GM19324 (cell line): ENCODE measurements around the gene PTH2R.
A peak's percentile ranks its signal among the peaks of the same experiment; 100 is the strongest.
"Not testable (repeated sequence)": the region's sequence is repeated elsewhere in the genome, so short reads cannot be mapped to it uniquely, and the experiment has no call there.

Experiments used
- ATAC-seq: cut with Tn5 transposase; IDR thresholded peaks from one replicate; pipeline ENCODE4 v1.9.1; 2021; ENCODE audit warnings: mild to moderate bottlenecking, moderate library complexity; ENCODE audit not compliant: unreplicated experiment, low FRiP score

Gene PTH2R

DNA sequence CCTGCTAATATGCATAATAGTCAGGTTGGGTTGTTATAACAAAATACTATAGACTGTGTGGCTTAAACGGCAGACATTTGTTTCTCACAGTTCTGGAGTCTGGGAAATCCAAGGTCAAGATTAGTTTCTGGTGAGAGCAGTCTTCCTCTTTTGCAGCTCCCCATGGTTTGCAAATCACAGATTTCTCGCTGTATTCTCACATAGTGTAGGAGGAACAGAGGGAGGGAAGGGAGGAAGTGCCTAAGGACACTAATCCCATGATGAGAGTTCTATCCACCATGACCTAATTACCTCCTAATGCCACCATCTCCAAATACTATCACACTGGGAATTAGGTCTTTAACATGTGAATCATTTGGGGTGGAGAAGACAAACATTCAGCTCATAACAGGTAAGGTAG lies 20.1 kb upstream of the PTH2R start:
- ATAC-seq, result no peak

DNA sequence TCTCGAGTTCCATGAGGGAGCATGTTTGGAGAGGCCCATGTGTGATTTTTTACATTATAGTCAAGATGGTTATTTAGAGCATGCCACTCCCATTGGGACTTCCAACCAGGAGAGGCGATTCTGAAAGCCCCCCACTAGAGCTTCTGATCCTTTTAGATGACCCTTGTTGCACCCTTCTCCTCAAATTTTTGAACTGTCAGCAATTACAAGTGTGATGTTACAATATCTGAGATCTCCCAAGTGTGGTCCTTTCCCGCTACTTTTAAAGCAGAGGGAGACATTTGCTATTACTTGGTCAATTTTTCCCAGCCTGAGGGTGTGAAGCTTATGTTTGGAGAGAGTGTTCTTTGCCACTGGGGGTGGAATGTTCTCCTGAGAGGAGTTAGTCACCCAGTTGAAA lies 16.7 kb upstream of the PTH2R start:
- ATAC-seq, result no peak

DNA sequence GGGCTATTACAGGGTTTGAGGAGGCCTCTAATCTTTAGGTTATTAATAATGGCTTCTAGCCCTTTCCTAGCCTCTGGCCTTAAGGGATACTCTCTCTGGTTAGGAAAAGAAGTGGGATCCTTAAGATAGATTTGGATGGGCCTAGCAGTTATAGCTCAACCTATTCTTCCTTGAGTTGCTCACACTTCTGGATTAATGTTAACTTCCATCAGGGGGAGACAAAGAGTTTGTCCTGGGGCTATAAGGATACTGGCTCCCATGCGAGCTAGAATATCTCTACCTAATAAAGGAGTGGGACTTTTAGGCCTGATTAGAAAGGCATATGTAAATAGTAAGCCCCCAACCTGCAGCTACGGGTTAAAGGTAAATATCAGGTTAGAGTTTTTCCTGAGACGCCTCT lies 14.3 kb upstream of the PTH2R start:
- no peak for ATAC-seq

DNA sequence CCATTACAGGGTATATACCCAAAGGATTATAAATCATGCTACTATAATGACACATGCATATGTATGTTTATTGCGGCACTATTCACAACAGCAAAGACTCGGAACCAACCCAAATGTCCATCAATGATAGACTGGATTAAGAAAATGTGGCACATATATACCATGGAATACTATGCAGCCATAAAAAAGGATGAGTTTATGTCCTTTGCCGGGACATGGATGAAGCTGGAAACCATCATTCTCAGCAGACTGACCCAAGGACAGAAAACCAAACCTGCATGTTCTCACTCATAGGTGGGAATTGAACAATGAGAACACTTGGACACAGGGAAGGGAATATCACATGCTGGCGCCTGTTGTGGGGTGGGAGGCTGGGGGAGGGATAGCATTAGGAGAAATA lies 9.8 kb upstream of the PTH2R start:
- ATAC-seq, result not testable (repeated sequence)

DNA sequence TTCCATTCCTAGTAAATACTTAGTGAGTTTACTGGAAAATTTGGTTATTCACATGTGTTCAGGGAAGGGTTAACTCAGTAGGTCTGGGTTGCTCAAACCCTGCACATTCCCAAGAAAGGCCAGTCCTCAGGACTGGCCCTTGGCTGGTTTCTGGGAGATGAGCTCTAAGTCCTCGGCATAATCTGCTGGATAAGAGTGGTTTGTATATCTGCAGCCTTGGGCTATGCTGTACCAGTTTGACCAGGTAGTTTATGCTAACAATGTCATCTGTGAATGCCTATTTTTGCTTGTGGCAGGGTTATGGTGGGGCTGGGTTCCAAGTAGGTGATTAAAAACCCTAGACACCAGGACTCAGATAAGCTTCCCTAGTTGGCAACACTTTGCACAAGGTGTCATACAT lies 7.4 kb upstream of the PTH2R start:
- ATAC-seq, result no peak

DNA sequence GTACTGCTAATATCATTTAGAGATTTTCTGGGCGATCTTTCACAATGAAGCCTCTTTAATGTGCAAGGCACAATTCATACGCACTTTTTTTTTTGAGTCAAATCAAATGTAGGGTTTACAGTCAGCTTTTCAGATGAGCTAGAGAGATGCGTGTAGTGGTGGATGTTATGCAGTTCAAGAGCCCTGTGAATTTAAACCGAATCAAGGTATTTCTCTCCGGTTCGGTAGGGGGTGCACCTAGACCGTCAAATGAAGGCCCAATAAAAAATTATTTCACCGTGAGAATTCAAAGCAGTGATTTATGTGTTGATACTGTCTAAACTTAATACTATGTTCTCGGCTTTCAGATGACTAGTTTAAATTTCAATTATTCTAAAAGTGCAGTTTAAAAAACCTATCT lies 1.1 kb downstream of the PTH2R start:
- ATAC-seq, result no peak

DNA sequence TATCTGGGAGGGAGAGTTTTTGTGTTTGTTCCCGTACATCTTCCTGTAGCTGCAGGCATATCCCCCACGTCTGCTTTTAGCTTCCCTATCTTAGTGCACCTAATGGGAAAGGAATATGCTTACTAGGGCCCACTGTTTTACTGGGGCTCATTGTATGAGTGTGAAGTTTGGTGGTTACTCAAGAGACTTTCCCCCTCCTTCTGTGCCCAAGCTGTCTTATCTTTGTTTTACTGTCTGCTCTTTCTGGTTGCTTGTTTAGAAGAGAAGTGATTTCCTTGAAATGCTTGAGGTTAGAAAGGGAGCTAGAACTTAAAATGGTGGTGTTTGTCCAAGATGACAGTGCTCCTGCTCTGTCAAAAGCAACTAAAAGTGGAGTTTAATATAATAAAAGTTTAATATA lies 7.3 kb downstream of the PTH2R start:
- ATAC-seq, result no peak

DNA sequence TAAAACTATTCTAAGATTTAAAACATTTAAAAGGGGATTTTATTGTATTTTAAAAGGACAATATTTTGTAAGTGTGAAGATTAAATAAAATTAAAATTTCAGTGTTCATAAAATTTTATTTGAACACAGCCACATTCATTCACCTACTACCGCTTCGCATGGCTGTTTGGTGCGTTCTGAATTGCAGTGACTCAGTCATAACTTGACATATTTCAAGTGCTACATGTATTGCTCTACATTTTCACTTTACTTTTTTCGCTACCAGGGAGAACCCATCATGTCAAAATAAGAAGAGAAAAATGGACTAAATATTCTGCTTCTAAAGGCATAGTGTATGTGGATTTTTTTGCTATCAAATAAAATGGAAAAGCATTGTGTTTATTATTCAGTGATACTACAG lies 8.7 kb downstream of the PTH2R start:
- no peak for ATAC-seq

DNA sequence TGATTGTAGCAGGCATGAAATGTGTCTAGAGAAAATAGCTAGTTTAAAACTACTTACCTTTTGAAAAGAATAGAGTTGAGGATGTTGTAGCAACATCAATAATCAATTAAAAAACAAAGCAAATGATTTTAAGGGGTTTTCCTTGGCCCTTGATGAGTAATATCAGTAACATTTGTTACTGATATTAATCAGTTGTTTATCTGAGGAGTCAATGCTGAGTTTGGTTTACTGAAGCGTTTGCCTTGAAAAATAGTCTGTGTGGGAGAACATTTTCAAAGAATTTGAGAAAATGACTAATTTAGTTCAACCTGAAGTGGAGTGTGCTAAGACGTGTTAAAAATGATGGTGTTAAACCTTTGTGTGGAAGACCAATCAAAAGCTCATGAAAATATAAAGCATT lies 9.3 kb downstream of the PTH2R start:
- no peak for ATAC-seq

DNA sequence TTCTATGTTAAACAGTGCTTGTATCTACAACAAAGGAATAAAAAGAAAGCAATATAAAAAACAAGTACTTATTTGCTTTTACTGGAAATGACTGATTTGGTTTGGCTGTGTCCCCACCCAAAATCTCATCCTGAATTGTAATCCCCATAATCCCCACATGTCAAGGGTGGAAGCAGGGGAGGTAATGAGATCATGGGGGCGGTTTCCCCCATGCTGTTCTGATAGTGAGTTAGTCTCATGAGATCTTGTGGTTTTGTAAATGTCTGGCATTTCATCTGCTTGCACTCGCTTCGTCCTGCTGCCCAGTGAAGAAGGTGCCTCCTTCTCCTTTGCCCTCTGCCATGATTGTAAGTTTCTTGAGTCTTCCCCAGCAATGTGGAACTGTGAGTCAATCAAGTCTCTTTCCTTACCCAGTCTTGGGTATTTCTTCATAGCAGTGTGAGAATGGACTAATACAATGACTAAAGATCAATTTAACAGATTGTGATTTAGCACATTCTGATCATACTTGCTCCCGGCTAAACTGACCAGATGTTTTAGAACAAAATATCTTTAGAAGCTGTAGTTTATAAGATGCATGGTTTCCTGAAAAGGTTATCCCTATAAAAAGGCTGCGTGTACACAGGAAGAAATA lies 19.9 kb downstream of the PTH2R start:
- ATAC-seq, result no peak

DNA sequence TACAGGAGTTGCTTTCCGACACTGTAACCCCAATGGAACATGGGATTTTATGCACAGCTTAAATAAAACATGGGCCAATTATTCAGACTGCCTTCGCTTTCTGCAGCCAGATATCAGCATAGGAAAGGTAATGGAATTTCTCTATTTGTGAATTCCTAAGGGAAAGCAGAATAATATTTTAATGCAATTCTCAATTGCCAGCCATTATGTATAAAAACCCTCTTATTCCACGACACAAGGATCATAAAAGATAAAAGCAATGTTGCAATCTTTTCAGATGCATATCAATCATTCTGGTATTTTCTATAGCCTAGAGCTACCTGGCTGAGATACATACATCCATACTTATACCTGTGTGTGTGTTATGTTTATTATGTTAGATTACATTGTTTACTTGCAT lies 31.2 kb downstream of the PTH2R start:
- ATAC-seq, result no peak

DNA sequence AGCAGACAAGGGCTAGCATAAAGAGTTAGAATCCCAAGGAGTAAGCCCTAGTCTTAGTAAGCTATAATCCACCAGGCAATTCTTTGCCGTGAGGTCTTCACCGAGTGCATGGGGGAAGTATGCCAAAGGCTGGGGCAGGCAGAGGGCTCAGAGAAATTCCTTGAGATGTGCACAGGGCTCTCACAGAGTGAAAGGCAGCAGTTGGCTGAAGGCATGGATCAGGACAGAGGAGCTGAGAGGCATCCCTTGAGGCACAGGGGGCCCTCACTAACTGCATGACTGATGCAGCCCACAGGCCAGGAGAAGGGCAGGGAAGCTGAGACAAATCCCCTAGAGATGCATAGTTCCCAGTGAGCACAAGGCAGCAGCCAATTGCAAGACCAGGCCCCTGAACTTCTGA lies 34.1 kb downstream of the PTH2R start:
- no peak for ATAC-seq

DNA sequence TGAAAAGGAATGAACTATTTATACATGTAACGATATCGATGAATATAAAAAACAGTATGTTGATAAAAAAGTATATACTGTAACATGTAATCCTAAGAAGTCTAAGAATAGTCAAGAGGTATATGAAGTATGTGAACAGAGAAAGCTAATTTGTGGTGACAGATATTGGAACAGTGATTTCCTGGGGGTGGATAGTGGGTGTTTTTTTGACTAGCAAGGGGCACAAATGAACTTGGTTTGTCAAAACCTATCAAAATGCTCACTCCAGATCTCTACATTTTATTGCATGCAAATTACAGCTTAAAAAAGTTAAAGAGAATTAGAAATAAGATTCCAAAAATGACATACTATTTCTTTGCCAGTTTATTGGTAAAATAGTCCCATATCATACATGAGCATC lies 35.4 kb downstream of the PTH2R start:
- no peak for ATAC-seq

DNA sequence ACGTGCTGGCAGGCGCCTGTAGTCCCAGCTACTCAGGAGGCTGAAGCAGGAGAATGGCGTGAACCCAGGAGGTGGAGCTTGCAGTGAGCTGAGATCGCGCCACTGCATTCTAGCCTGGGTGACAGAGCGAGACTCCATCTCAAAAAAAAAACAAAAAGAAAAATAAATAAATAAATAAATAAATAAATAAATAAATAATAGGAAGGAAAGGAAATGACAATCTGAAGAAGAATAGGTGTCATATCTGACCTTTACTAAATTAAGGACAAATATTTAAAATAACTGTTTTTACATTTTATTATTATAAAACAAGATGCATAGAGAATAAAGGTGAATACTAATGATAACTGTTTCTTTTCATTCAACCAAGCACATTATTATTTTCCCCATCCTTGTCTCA lies 40.9 kb downstream of the PTH2R start:
- not testable (repeated sequence) for ATAC-seq

DNA sequence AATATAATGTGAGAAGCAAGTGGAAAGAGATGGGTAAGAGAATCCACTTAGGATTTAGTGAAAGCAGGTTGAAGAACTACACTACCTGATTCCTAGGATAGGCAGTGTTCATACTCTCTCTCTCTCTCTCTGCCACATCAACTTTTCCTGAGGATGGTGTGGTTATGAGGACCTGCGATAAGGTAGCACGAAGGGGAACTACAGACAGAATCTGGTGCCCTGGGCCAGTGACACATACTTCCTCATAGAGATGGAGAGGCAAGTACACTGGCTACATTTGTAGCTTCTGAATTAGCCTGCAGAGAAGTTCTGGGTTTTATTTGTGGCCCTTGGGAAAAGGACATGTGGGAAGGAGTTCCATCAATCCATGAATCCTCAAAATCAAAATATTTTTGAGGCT lies 44.5 kb downstream of the PTH2R start:
- no peak for ATAC-seq

DNA sequence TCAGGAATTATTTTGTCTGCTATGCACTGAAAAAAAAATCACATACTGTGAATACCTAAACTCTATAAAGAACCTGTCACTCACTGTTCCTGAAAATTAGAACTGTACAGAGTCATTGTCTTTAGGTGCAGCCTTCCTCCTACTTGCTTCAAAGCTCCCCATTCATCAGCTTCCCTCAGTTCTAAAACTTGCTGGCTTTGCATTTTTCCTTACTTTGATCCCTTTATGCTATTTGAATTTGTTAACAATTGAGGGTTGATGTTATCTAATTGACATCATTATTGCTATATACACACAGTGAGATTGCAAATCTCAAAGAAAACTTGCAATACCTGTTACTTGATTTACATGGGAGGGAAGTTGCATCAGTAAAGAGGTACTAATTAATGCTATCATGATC lies 48.3 kb downstream of the PTH2R start:
- no peak for ATAC-seq

DNA sequence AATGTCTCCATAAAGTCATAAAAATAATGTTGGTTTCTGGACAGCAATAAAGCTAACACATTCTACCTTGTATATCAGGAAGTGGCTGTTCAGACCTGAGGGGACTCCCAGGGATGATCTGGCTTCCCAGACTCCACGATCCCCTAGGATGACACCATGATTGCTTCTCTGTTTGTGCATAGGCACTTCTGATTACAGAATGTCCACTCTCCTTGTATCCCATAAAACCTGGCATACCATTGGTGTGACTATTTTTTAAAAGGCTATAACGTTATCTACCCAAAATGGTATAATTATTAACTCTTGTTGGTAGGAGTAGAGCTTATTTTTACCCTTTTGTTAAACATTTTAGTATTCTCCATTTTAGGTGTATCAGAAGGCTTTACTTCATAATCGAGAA lies 57.1 kb downstream of the PTH2R start:
- ATAC-seq, result no peak

DNA sequence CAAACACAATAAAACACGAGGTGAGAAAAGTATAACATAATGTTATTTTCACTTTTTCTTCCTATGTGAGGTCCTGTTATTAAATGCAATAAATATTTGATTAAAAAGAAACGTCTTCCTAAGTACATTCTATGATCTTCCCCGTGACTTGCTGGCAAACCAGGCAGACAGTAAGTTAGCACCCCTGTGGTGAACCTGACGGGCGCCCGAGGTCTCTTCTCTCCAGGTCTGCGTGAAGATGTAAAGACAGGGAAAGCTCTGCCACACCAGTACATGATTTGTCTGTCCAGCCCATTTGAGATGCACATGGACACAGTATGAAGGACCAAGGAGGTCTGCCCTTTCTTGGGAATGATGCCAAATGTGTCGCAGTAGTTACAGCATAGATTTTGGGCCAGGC lies 57.6 kb downstream of the PTH2R start:
- ATAC-seq, result no peak

DNA sequence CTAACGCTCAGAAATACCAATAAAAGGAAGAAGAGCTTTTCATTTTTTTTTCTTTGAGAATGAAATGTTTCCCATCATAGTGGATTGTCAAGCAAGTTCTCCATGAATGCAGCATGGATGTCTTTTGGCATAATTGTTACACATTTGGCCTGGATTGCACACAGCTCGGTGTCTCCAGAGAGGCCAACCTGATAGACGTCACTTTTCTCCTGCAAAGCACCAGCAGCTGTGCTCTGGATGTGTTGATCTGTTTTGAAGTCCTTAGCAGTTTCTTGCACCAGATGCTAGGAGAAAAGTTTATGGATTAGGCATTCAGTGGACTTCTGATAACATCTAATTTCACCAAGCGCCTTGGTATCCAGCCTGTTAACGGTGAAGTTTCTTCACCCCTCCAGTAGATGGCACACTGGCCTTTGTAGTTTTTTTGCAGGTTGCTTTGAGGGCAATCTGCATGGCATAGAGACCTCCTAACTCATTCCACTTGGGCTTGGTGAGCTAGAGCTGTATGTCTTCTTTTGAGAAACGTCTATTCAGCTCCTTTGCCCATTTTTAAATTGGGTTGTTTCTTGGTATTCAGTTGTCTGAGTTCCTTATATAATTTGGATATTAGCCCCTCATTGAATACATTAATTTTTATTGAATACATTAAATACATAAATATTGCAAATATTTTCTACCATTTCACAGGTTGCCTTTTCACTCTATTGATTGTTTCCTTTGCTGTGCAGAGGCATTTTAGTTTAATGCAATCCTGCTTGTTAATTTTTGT lies 59.7 kb downstream of the PTH2R start:
- ATAC-seq, result peak; percentile 64

DNA sequence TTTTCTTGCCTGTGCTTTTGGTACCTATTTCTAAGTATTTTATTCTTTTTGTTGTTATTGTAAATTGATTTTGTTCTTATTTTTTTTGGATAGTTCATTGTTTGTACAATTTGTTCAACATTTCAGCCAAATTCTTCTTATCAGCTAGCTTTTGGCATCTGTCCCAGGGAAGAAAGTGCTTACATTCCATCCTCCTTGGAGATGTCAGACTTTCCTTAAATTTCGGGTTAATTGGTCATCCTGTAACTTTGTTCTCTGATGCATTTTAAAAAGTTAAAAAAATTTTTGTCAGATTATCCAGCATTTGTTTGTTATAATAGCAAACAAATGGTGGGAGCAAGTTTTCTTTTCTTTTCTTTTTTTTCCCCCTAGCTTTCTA lies 60.3 kb downstream of the PTH2R start:
- no peak for ATAC-seq

DNA sequence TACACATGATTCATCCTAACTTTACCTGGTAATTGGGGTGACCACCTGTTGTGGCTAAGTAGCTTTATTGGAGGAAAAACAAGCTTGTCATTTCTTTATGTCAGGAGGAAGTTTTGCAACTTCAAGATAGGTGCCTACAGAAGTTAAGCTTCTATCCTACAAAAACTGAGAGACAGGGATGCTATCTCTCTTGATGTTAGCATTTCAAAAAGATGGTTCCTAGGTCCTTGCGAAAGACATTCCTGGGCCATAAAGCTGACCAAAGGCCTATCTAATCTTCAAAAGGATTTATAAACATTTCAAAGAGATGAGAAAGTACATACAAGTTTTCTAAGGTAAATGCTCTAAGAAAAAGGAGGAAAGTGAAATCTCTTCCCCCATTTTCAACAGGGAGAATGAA lies 61.0 kb downstream of the PTH2R start:
- no peak for ATAC-seq

DNA sequence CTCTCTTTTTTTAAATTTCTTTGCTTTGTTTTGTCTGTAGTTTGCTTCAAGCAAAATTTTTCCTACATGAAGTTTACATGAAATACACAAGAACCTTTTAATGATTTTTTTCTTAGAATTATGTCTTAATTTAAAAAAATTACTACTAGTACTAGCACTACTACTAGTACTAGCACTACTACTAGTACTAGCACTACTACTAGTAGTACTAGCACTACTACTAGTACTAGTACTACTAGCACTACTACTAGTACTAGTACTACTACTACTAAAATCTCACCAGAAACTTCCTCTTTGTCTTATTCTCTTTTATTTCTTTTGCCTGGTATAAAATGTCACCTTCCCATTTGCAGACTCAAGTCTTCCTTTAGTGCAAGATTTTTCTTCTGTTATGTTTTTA lies 71.1 kb downstream of the PTH2R start:
- ATAC-seq, result no peak

DNA sequence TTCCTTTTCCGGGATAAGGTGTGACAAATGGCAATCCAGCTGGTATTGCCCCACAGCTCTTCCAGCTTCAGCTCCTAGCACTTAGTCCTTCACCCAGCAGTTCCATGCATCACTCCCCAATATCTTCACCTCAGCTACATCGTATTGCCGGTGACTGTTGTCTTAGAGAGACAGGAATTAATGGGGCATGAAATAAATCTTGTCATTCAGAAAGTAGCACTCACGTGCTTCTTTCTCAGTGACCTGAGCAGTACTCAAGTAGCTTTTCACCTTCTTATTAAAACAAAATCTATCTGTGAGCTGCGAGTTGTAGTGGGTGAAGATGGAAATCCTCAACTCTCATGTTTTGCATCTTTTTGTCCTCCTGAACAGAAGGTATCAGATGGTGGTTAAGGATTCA lies 72.8 kb downstream of the PTH2R start:
- ATAC-seq, result no peak
